ENCODE data around the gene HDAC4.

- no peak for TF ChIP-seq YY1 (IDR thresholded peaks at IDR 0.05; ENCODE audit: insufficient read depth, insufficient read length)
- no peak for TF ChIP-seq ZNF274 (IDR thresholded peaks at IDR 0.05; ENCODE audit: low read depth, low read length)
- TF ChIP-seq SUZ12 (IDR thresholded peaks at IDR 0.05; ENCODE audit: extremely low read depth, insufficient read depth, insufficient read length): no peak
Measured at GRCh38 chr2:239193401-239193811, 207.4 kb downstream of the HDAC4 start.
